HEK293 (cell line): ENCODE measurements around the gene GRIK4.

Source experiments
- CTCF ChIA-PET: fragments of 350-600 bp; formaldehyde crosslinking; extraction: SDS; loops from one replicate; lab custom pipeline; 2021; ENCODE audit warnings: antibody characterized with exemption; lab: Yijun Ruan, JAX
- POLR2A ChIA-PET: fragments of 300-600 bp; formaldehyde crosslinking; extraction: SDS; loops from one replicate; lab custom pipeline; 2020; ENCODE audit warnings: antibody characterized with exemption, inconsistent platforms; lab: Yijun Ruan, JAX
- H3K27ac ChIP-seq: fragments of 200-500 bp; sonication (Bioruptor generic); 2 replicates; pipeline ENCODE4 v1.5.1; 2014; ENCODE audit warnings: low read depth, low read length, control low read depth, inconsistent platforms; ENCODE audit errors: extremely low read depth
- H3K36me3 ChIP-seq, 2 experiments: fragments of 200-500 bp in 1 of 2; sonication (Bioruptor generic) in 1 of 2; 1 replicate in 1 of 2; 2 replicates in 1 of 2; pipeline ENCODE4 v1.5.1; 2014 to 2017; ENCODE audit warnings: inconsistent platforms in 2 of 2, low read length in 2 of 2; ENCODE audit not compliant: control insufficient read depth in 2 of 2, insufficient read depth in 1 of 2
- H3K4me1 ChIP-seq: fragments of 200-500 bp; sonication (Bioruptor generic); 2 replicates; pipeline ENCODE4 v1.5.1; 2014; ENCODE audit warnings: mild to moderate bottlenecking, low read length, inconsistent platforms; ENCODE audit not compliant: control insufficient read depth, insufficient read depth
- H3K4me3 ChIP-seq: 2 replicates; pipeline ENCODE4 v1.5.1; 2011; ENCODE audit warnings: low read depth, mild to moderate bottlenecking, control low read depth, low read length, moderate library complexity
- H3K9me3 ChIP-seq: fragments of 200-500 bp; sonication (Bioruptor generic); 2 replicates; pipeline ENCODE4 v1.5.1; 2014; ENCODE audit warnings: low read depth, low read length, inconsistent platforms; ENCODE audit not compliant: control insufficient read depth, insufficient read depth
- OSR2 ChIP-seq: fragments of 450-650 bp; formaldehyde crosslinking; IDR thresholded peaks from 2 replicates; pipeline ENCODE4 v1.5.1; 2016; ENCODE audit warnings: missing biosample characterization, missing genetic modification characterization
- WT1 ChIP-seq: fragments of 450-650 bp; formaldehyde crosslinking; IDR thresholded peaks from 2 replicates; pipeline ENCODE4 v1.5.1; 2016; ENCODE audit warnings: missing biosample characterization, missing genetic modification characterization
- ZIC2 ChIP-seq: fragments of 450-650 bp; formaldehyde crosslinking; IDR thresholded peaks from 2 replicates; pipeline ENCODE4 v1.5.1; 2016; ENCODE audit warnings: missing biosample characterization, missing genetic modification characterization
- ZNF37A ChIP-seq: fragments of 450-650 bp; IDR thresholded peaks from 2 replicates; pipeline ENCODE4 v1.5.1; 2018; ENCODE audit warnings: missing biosample characterization, missing genetic modification characterization
- ZNF391 ChIP-seq: fragments of 450-650 bp; formaldehyde crosslinking; IDR thresholded peaks from 2 replicates; pipeline ENCODE4 v1.5.1; 2016; ENCODE audit warnings: low read depth, missing biosample characterization, missing genetic modification characterization, borderline replicate concordance
- ZNF473 ChIP-seq: fragments of 450-650 bp; formaldehyde crosslinking; IDR thresholded peaks from 2 replicates; pipeline ENCODE4 v1.5.1; 2017; ENCODE audit warnings: missing biosample characterization, missing genetic modification characterization
- ZNF747 ChIP-seq: fragments of 450-650 bp; formaldehyde crosslinking; IDR thresholded peaks from 2 replicates; pipeline ENCODE4 v1.5.1; 2016; ENCODE audit warnings: missing biosample characterization, missing genetic modification characterization
- ZNF768 ChIP-seq: fragments of 450-650 bp; formaldehyde crosslinking; IDR thresholded peaks from 2 replicates; pipeline ENCODE4 v1.5.1; 2018; ENCODE audit warnings: missing biosample characterization, mild to moderate bottlenecking, missing genetic modification characterization
- ZNF792 ChIP-seq: fragments of 450-650 bp; formaldehyde crosslinking; IDR thresholded peaks from 2 replicates; pipeline ENCODE4 v1.5.1; 2016; ENCODE audit warnings: missing biosample characterization, missing genetic modification characterization
- TF ChIP-seq, protein P1 (sequence below): IDR thresholded peaks from 2 replicates; pipeline ENCODE4 v1.6.1; 2011; ENCODE audit warnings: mild to moderate bottlenecking, low read depth, low read length, borderline replicate concordance
- TF ChIP-seq, protein P2 (sequence below): fragments of 450-650 bp; formaldehyde crosslinking; IDR thresholded peaks from 2 replicates; pipeline ENCODE4 v1.5.1; 2016; ENCODE audit warnings: missing biosample characterization, missing genetic modification characterization
- TF ChIP-seq, protein P3 (sequence below): fragments of 450-650 bp; formaldehyde crosslinking; IDR thresholded peaks from 2 replicates; pipeline ENCODE4 v1.5.1; 2016; ENCODE audit warnings: missing biosample characterization, missing genetic modification characterization, low read depth
- TF ChIP-seq, protein P4 (sequence below): fragments of 450-650 bp; formaldehyde crosslinking; conservative IDR thresholded peaks from 2 replicates; pipeline ENCODE4 v1.5.1; 2016; ENCODE audit warnings: low read depth, missing biosample characterization, missing genetic modification characterization
- TF ChIP-seq, protein P5 (sequence below): fragments of 450-650 bp; formaldehyde crosslinking; IDR thresholded peaks from 2 replicates; pipeline ENCODE4 v1.5.1; 2016; ENCODE audit warnings: missing biosample characterization, missing genetic modification characterization

GRIK4 gene

DNA sequence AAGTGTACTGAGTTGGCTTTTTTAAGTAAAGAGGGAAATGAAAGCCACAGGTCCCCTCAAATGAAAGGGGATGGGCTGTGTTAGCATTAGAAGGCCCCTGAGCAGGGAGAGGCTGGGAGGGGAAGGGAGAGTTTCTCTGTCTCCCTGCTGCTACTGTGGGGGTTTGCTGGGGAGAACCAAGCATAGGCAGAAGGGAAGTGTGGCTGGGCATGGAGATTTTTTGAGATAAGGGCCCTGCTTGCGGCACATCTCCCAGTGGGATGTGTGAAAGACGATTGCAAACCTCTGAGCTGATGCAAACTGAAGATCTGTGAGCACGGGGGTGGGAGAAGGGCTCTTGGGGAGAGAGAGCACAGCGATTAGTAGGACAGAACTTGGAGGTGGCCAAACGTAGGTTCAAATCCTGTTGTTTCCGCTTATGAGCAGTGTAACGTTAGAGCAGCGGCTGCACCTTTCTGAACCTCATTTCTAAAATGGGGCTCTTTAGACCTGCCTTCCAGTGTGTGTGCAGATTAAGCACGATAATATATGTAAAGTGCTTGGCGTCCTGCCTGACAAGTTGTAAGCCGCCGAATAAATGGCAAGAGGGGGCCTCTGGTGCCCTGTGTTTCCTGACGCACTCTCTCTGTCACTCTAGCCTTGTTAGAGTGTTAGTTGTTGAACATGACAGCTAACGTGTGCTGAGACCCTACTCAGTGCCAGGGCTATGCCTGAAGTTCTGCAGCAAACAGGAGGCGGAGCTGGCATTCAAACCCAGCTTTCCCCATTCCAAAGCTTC lies 122.3 kb downstream of the GRIK4 start:
- Histone ChIP-seq H3K36me3 (no peaks in the 10 kb centered on the region), H3K9me3 (no peaks in the 10 kb centered on the region), H3K4me3 (no peak overlapping the region), H3K27ac (no peak overlapping the region), H3K4me1 (no peaks in the 10 kb centered on the region)
- ChIA-PET POLR2A (no interaction called here), CTCF (interaction anchor here (0.6 to 1.2 kb wide), 3 partner anchors 11 to 26 kb away, joined by 3 to 5 read pairs (median 3); no protein-coding TSS in a partner anchor)
- TF ChIP-seq, protein P1, sequence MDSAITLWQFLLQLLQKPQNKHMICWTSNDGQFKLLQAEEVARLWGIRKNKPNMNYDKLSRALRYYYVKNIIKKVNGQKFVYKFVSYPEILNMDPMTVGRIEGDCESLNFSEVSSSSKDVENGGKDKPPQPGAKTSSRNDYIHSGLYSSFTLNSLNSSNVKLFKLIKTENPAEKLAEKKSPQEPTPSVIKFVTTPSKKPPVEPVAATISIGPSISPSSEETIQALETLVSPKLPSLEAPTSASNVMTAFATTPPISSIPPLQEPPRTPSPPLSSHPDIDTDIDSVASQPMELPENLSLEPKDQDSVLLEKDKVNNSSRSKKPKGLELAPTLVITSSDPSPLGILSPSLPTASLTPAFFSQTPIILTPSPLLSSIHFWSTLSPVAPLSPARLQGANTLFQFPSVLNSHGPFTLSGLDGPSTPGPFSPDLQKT: no peak
- TF ChIP-seq, protein P2, sequence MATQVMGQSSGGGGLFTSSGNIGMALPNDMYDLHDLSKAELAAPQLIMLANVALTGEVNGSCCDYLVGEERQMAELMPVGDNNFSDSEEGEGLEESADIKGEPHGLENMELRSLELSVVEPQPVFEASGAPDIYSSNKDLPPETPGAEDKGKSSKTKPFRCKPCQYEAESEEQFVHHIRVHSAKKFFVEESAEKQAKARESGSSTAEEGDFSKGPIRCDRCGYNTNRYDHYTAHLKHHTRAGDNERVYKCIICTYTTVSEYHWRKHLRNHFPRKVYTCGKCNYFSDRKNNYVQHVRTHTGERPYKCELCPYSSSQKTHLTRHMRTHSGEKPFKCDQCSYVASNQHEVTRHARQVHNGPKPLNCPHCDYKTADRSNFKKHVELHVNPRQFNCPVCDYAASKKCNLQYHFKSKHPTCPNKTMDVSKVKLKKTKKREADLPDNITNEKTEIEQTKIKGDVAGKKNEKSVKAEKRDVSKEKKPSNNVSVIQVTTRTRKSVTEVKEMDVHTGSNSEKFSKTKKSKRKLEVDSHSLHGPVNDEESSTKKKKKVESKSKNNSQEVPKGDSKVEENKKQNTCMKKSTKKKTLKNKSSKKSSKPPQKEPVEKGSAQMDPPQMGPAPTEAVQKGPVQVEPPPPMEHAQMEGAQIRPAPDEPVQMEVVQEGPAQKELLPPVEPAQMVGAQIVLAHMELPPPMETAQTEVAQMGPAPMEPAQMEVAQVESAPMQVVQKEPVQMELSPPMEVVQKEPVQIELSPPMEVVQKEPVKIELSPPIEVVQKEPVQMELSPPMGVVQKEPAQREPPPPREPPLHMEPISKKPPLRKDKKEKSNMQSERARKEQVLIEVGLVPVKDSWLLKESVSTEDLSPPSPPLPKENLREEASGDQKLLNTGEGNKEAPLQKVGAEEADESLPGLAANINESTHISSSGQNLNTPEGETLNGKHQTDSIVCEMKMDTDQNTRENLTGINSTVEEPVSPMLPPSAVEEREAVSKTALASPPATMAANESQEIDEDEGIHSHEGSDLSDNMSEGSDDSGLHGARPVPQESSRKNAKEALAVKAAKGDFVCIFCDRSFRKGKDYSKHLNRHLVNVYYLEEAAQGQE (tag by site-specific recombination): no peak
- TF ChIP-seq ZNF391 (tag by site-specific recombination): no peak
- peak; percentile 62 for TF ChIP-seq ZIC2 (tag by site-specific recombination)
- TF ChIP-seq WT1: no peak
- TF ChIP-seq ZNF473 (tag by site-specific recombination): no peak

DNA sequence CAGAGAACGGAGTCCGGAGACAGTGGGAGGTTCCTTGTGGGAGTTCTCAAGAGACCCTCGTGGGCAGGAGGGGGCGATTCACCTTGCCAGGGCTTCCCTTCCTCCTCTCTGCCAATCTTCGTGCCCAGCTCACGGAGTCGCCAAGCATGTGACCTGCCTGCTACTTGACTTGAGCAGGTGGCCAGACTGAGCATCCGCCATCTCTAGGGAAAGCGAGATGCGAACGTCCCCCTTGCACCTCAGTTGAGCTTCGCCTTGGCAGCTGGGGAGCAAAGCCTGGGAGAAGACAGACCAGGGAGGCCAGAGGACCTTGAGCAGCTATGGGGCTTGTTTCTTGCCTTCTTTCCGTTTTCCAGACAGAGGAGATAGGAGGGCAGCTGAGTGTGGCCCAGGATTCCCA lies 123.2 kb downstream of the GRIK4 start:
- Histone ChIP-seq H3K27ac (no peak overlapping the region), H3K4me1 (no peaks in the 10 kb centered on the region), H3K4me3 (no peak overlapping the region), H3K9me3 (no peaks in the 10 kb centered on the region), H3K36me3 (no peaks in the 10 kb centered on the region)
- no peak for TF ChIP-seq ZNF792
- POLR2A ChIA-PET: no interaction called here
- CTCF ChIA-PET: interaction anchor here (0.8 to 1.2 kb wide), 2 partner anchors 11 to 19 kb away, joined by 3 to 4 read pairs; no protein-coding TSS in a partner anchor

DNA sequence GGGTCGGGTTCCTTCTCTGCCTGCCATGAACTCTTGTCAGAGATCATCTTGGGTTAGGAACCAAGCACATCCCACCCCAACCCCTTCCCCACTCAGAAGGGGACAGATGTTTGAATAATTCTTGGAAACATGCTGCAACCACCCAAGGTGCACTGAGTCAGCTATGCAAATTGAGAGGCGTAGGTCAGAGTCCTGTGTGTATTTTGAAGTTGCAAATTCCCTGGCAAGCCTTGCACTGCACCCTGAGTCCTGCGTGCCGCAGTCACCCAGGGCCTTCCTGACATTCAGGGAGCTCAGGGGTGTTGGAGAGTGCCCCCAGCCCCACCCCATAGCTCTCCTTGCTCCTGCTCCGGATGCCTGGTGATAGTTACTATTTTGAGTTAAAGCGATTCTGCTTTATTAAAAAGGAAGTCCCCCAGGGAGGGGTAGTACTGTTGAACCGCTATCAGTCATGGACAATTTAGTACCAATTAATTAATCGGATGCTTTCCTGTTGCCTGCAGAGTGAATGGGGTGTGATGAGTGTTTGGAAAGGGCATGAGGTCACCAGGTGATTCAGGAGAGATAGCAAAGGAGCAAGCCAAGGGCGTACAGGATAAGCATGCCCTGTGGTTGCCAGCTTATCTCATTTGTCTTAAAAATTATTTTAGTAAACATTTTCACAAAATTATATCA lies 123.7 kb downstream of the GRIK4 start:
- Histone ChIP-seq H3K4me1 (no peaks in the 10 kb centered on the region), H3K36me3 (no peaks in the 10 kb centered on the region), H3K27ac (no peak overlapping the region), H3K4me3 (no peak overlapping the region), H3K9me3 (no peaks in the 10 kb centered on the region)
- CTCF ChIA-PET: interaction anchor here (0.8 to 1.2 kb wide), 2 partner anchors 11 to 19 kb away, joined by 3 to 4 read pairs; no protein-coding TSS in a partner anchor
- POLR2A ChIA-PET: no interaction called here
- TF ChIP-seq, protein P3, sequence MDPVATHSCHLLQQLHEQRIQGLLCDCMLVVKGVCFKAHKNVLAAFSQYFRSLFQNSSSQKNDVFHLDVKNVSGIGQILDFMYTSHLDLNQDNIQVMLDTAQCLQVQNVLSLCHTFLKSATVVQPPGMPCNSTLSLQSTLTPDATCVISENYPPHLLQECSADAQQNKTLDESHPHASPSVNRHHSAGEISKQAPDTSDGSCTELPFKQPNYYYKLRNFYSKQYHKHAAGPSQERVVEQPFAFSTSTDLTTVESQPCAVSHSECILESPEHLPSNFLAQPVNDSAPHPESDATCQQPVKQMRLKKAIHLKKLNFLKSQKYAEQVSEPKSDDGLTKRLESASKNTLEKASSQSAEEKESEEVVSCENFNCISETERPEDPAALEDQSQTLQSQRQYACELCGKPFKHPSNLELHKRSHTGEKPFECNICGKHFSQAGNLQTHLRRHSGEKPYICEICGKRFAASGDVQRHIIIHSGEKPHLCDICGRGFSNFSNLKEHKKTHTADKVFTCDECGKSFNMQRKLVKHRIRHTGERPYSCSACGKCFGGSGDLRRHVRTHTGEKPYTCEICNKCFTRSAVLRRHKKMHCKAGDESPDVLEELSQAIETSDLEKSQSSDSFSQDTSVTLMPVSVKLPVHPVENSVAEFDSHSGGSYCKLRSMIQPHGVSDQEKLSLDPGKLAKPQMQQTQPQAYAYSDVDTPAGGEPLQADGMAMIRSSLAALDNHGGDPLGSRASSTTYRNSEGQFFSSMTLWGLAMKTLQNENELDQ (tag by site-specific recombination): no peak
- TF ChIP-seq ZNF747 (tag by site-specific recombination): no peak
- TF ChIP-seq, protein P4, sequence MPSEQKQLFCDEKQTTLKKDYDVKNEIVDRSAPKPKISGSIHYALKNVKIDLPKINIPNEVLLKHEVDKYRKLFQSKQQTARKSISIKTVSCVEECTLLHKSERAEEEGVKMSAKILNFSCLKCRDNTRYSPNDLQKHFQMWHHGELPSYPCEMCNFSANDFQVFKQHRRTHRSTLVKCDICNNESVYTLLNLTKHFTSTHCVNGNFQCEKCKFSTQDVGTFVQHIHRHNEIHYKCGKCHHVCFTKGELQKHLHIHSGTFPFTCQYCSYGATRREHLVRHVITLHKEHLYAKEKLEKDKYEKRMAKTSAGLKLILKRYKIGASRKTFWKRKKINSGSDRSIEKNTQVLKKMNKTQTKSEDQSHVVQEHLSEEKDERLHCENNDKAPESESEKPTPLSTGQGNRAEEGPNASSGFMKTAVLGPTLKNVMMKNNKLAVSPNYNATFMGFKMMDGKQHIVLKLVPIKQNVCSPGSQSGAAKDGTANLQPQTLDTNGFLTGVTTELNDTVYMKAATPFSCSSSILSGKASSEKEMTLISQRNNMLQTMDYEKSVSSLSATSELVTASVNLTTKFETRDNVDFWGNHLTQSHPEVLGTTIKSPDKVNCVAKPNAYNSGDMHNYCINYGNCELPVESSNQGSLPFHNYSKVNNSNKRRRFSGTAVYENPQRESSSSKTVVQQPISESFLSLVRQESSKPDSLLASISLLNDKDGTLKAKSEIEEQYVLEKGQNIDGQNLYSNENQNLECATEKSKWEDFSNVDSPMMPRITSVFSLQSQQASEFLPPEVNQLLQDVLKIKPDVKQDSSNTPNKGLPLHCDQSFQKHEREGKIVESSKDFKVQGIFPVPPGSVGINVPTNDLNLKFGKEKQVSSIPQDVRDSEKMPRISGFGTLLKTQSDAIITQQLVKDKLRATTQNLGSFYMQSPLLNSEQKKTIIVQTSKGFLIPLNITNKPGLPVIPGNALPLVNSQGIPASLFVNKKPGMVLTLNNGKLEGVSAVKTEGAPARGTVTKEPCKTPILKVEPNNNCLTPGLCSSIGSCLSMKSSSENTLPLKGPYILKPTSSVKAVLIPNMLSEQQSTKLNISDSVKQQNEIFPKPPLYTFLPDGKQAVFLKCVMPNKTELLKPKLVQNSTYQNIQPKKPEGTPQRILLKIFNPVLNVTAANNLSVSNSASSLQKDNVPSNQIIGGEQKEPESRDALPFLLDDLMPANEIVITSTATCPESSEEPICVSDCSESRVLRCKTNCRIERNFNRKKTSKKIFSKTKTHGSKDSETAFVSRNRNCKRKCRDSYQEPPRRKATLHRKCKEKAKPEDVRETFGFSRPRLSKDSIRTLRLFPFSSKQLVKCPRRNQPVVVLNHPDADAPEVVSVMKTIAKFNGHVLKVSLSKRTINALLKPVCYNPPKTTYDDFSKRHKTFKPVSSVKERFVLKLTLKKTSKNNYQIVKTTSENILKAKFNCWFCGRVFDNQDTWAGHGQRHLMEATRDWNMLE: no peak
- TF ChIP-seq, protein P5, sequence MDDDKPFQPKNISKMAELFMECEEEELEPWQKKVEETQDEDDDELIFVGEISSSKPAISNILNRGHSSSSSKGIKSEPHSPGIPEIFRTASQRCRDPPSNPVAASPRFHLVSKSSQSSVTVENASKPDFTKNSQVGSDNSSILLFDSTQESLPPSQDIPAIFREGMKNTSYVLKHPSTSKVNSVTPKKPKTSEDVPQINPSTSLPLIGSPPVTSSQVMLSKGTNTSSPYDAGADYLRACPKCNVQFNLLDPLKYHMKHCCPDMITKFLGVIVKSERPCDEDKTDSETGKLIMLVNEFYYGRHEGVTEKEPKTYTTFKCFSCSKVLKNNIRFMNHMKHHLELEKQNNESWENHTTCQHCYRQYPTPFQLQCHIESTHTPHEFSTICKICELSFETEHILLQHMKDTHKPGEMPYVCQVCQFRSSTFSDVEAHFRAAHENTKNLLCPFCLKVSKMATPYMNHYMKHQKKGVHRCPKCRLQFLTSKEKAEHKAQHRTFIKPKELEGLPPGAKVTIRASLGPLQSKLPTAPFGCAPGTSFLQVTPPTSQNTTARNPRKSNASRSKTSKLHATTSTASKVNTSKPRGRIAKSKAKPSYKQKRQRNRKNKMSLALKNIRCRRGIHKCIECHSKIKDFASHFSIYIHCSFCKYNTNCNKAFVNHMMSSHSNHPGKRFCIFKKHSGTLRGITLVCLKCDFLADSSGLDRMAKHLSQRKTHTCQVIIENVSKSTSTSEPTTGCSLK (tag by site-specific recombination): no peak
- TF ChIP-seq OSR2 (tag by site-specific recombination): no peak
- TF ChIP-seq ZNF768 (tag by site-specific recombination): no peak
- no peak for TF ChIP-seq ZNF37A (tag by site-specific recombination)
